Ascending aorta (tissue), 2 donors: ENCODE data around the gene LONP1. TPM values are rescaled to one million over a fixed set of nuclear protein-coding genes. Genes with fewer than 3 reads are reported as not detected.

Experiments
- DNase-seq, 2 donors: peaks; one replicate each; pipeline ENCODE4 v3.0.0-alpha.2; 2019; ENCODE audit warnings: low spot score in 2 of 2
- H3K27ac ChIP-seq, 2 donors: fragments of 200-600 bp; sonication (generic); one replicate each; pipeline ENCODE4 v1.5.1; 2016 to 2017; ENCODE audit warnings: mild to moderate bottlenecking in 1 of 2
- H3K27me3 ChIP-seq: fragments of 200-600 bp; sonication (generic); one replicate; pipeline ENCODE4 v1.5.1; 2017
- H3K36me3 ChIP-seq, 2 donors: fragments of 200-600 bp; sonication (generic); one replicate each; pipeline ENCODE4 v1.5.1; 2016
- H3K4me1 ChIP-seq, 2 donors: fragments of 200-600 bp; sonication (generic); one replicate each; pipeline ENCODE4 v1.5.1; 2016 to 2017; ENCODE audit warnings: mild to moderate bottlenecking in 1 of 2
- H3K4me3 ChIP-seq, 2 donors: fragments of 200-600 bp; sonication (generic); one replicate each; pipeline ENCODE4 v1.5.1; 2016 to 2017; ENCODE audit warnings: mild to moderate bottlenecking in 1 of 2
- H3K9me3 ChIP-seq, 2 donors: fragments of 200-600 bp; sonication (generic); one replicate each; pipeline ENCODE4 v1.5.1; 2016
- CTCF ChIP-seq, 3 experiments: fragments of 200-600 bp in 2 of 3; fragments of 450-650 bp in 1 of 3; sonication (generic) in 2 of 3; IDR thresholded peaks; one replicate each; pipeline ENCODE4 v1.5.1; 2016 to 2019; ENCODE audit warnings: antibody characterized with exemption in 3 of 3, mild to moderate bottlenecking in 1 of 3, moderate library complexity in 1 of 3
- intact Hi-C: fragments of 100-400 bp; cut with DNase I; formaldehyde crosslinking; loops from one replicate; pipeline ENCODE4 v1.15.1; 2023
- total RNA-seq: library from RNA; depleted of rRNA; stranded (reverse); fragments of >200 nt; gene quantifications from one replicate; pipeline ENCODE4 v1.1.0, GENCODE V29; 2016

LONP1 gene
- total RNA-seq, 1 donor from 2014 or later = 60.0 TPM

GRCh38 chr19:5679289-5680083, 40.5 kb downstream of the LONP1 start:
- Histone ChIP-seq H3K4me1 (peaks cover 6 to 9% of the 10 kb centered on the region in 2 donors), H3K36me3 (peaks cover 0 to 7% of the 10 kb centered on the region in 2 donors), H3K9me3 (no peaks in the 10 kb centered on the region), H3K27me3 (no peaks in the 10 kb centered on the region), H3K27ac (peak overlapping the region; percentile 80 to 95), H3K4me3 (peak overlapping the region; percentile 77 to 96)
- intact Hi-C loops = loop anchor here (1.0 to 5.0 kb wide), 4 partner anchors 11 to 387 kb away; partner anchors contain the start of genes NDUFA11, RPL36 and SAFB2
- no peak for TF ChIP-seq CTCF (IDR thresholded peaks at IDR 0.05)
- no peak for DNase-seq

- no peak for DNase-seq
- no peaks in the 10 kb centered on the region for H3K9me3 ChIP-seq
- peaks cover 6 to 9% of the 10 kb centered on the region in 2 donors for H3K4me1 ChIP-seq
- TF ChIP-seq CTCF (IDR thresholded peaks at IDR 0.05) = no peak
- H3K4me3 ChIP-seq = no peak overlapping the region
- H3K27ac ChIP-seq = no peak overlapping the region
- H3K27me3 ChIP-seq = no peaks in the 10 kb centered on the region
- peaks cover 0 to 7% of the 10 kb centered on the region in 2 donors for H3K36me3 ChIP-seq
- intact Hi-C loops = no loop called here
Observed at GRCh38 chr19:5678071-5678718, 41.8 kb downstream of the LONP1 start.

GRCh38 chr19:5677580-5677979, 42.4 kb downstream of the LONP1 start:
- no peak overlapping the region for H3K4me3 ChIP-seq
- H3K9me3 ChIP-seq = no peaks in the 10 kb centered on the region
- peaks cover 6 to 9% of the 10 kb centered on the region in 2 donors for H3K4me1 ChIP-seq
- intact Hi-C loops = no loop called here
- no peaks in the 10 kb centered on the region for H3K27me3 ChIP-seq
- TF ChIP-seq CTCF (IDR thresholded peaks at IDR 0.05) = no peak
- DNase-seq = no peak
- H3K36me3 ChIP-seq = peaks cover 0 to 7% of the 10 kb centered on the region in 2 donors
- no peak overlapping the region for H3K27ac ChIP-seq

GRCh38 chr19:5677136-5677535, 42.8 kb downstream of the LONP1 start:
- intact Hi-C loops = no loop called here
- H3K9me3 ChIP-seq = no peaks in the 10 kb centered on the region
- no peak for TF ChIP-seq CTCF (IDR thresholded peaks at IDR 0.05)

GRCh38 chr19:5676772-5677105, 43.2 kb downstream of the LONP1 start:
- H3K4me3 ChIP-seq = no peak overlapping the region
- H3K27ac ChIP-seq = no peak overlapping the region
- DNase-seq = no peak
- intact Hi-C loops = no loop called here
- peaks cover 0 to 9% of the 10 kb centered on the region in 2 donors for H3K36me3 ChIP-seq
- H3K9me3 ChIP-seq = no peaks in the 10 kb centered on the region
- H3K27me3 ChIP-seq = no peaks in the 10 kb centered on the region
- TF ChIP-seq CTCF (IDR thresholded peaks at IDR 0.05) = no peak
- peaks cover 6 to 9% of the 10 kb centered on the region in 2 donors for H3K4me1 ChIP-seq

More at GRCh38 chr19:5677136-5677535, 42.8 kb downstream of the LONP1 start:
- DNase-seq = no peak
- Histone ChIP-seq H3K27me3 (no peaks in the 10 kb centered on the region), H3K27ac (no peak overlapping the region), H3K36me3 (peaks cover 0 to 7% of the 10 kb centered on the region in 2 donors), H3K4me3 (no peak overlapping the region), H3K4me1 (peaks cover 6 to 9% of the 10 kb centered on the region in 2 donors)
